ENCODE results near the gene SCG2. TPM values are rescaled to one million over a fixed set of nuclear protein-coding genes. Genes with fewer than 3 reads are reported as not detected.

Gene SCG2
- total and polyA plus RNA-seq, 2 experiments from 2014 or later = not detected

- Histone ChIP-seq H3K27me3 (peaks cover 3% of the 10 kb centered on the region), H3K36me3 (no peaks in the 10 kb centered on the region), H3K27ac (no peak overlapping the region), H3K4me3 (no peak overlapping the region), H3K9me3 (ENCODE audit: low read depth) (no peaks in the 10 kb centered on the region), H3K4me1 (ENCODE audit: low read depth) (no peaks in the 10 kb centered on the region)
- TF ChIP-seq CTCF (IDR thresholded peaks at IDR 0.05; ENCODE audit: low read depth, low read length) = no peak
- DNase-seq (ENCODE audit: low read depth in 1 of 2, low spot score in 1 of 2) = peak in 1 of 2 donors; percentile 97
These were observed 25.3 kb downstream of the SCG2 start for GRCh38 chr2:223576873-223577272.

GRCh38 chr2:223570784-223571183 is 31.4 kb downstream of the SCG2 start:
- TF ChIP-seq CTCF (IDR thresholded peaks at IDR 0.05; ENCODE audit: low read depth, low read length) = no peak
- Histone ChIP-seq H3K36me3 (no peaks in the 10 kb centered on the region), H3K4me3 (no peak overlapping the region), H3K4me1 (ENCODE audit: low read depth) (no peaks in the 10 kb centered on the region), H3K27me3 (peaks cover 3% of the 10 kb centered on the region), H3K9me3 (ENCODE audit: low read depth) (no peaks in the 10 kb centered on the region), H3K27ac (no peak overlapping the region)
- DNase-seq (ENCODE audit: low read depth in 1 of 2, low spot score in 1 of 2) = no peak

GRCh38 chr2:223566396-223566795 is 35.8 kb downstream of the SCG2 start:
- H3K4me1 ChIP-seq (ENCODE audit: low read depth) = no peaks in the 10 kb centered on the region
- no peaks in the 10 kb centered on the region for H3K36me3 ChIP-seq
- H3K27me3 ChIP-seq = no peaks in the 10 kb centered on the region
- no peak for DNase-seq (ENCODE audit: low read depth in 1 of 2, low spot score in 1 of 2)
- H3K4me3 ChIP-seq = no peak overlapping the region
- no peaks in the 10 kb centered on the region for H3K9me3 ChIP-seq (ENCODE audit: low read depth)
- TF ChIP-seq CTCF (IDR thresholded peaks at IDR 0.05; ENCODE audit: low read depth, low read length) = no peak
- no peak overlapping the region for H3K27ac ChIP-seq

- DNase-seq (ENCODE audit: low read depth in 1 of 2, low spot score in 1 of 2) = peak in 1 of 2 donors; percentile 73
- Histone ChIP-seq H3K4me1 (ENCODE audit: low read depth) (no peaks in the 10 kb centered on the region), H3K9me3 (ENCODE audit: low read depth) (no peaks in the 10 kb centered on the region), H3K36me3 (no peaks in the 10 kb centered on the region), H3K4me3 (no peak overlapping the region), H3K27ac (no peak overlapping the region), H3K27me3 (no peaks in the 10 kb centered on the region)
- no peak for TF ChIP-seq CTCF (IDR thresholded peaks at IDR 0.05; ENCODE audit: low read depth, low read length)
These were observed 38.7 kb downstream of the SCG2 start for GRCh38 chr2:223563462-223563861.

GRCh38 chr2:223562078-223562477 is 40.1 kb downstream of the SCG2 start:
- no peaks in the 10 kb centered on the region for H3K9me3 ChIP-seq (ENCODE audit: low read depth)
- H3K4me3 ChIP-seq = no peak overlapping the region
- H3K27me3 ChIP-seq = no peaks in the 10 kb centered on the region
- no peaks in the 10 kb centered on the region for H3K4me1 ChIP-seq (ENCODE audit: low read depth)
- no peaks in the 10 kb centered on the region for H3K36me3 ChIP-seq
- no peak for DNase-seq (ENCODE audit: low read depth in 1 of 2, low spot score in 1 of 2)
- TF ChIP-seq CTCF (IDR thresholded peaks at IDR 0.05; ENCODE audit: low read depth, low read length) = no peak
- no peak overlapping the region for H3K27ac ChIP-seq
